GM12864 (cell line): Measurements from ENCODE around the gene LMCD1.

ENCODE experiments used
- DNase-seq: peaks from one replicate; pipeline ENCODE4 v3.0.0-alpha.2; 2011; ENCODE audit warnings: low read depth
- H3K4me3 ChIP-seq: 2 replicates; pipeline ENCODE4 v1.5.1; 2011; ENCODE audit warnings: mild to moderate bottlenecking, low read depth, low read length, control low read depth
- CTCF ChIP-seq: IDR thresholded peaks from 2 replicates; pipeline ENCODE4 v1.5.1; 2011; ENCODE audit warnings: low read depth, mild to moderate bottlenecking, moderate library complexity, low read length, control low read depth, inconsistent platforms; ENCODE audit errors: missing control alignments

Gene LMCD1

GRCh38 chr3:8493744-8494143 lies 7.9 kb upstream of the LMCD1 start:
- TF ChIP-seq CTCF, result no peak
- no peak for DNase-seq
- no peak overlapping the region for H3K4me3 ChIP-seq

GRCh38 chr3:8494327-8494726 lies 7.3 kb upstream of the LMCD1 start:
- no peak for DNase-seq

GRCh38 chr3:8497582-8497981 lies 4.0 kb upstream of the LMCD1 start:
- no peak for TF ChIP-seq CTCF
- no peak for DNase-seq
- no peak overlapping the region for H3K4me3 ChIP-seq

More at GRCh38 chr3:8494327-8494726, 7.3 kb upstream of the LMCD1 start:
- no peak for TF ChIP-seq CTCF
- no peak overlapping the region for H3K4me3 ChIP-seq

- no peak for DNase-seq
- no peak overlapping the region for H3K4me3 ChIP-seq
- no peak for TF ChIP-seq CTCF
Observed at GRCh38 chr3:8499181-8499611, 2.4 kb upstream of the LMCD1 start.

GRCh38 chr3:8500319-8500988 lies 1.2 kb upstream of the LMCD1 start:
- no peak for DNase-seq
- no peak for TF ChIP-seq CTCF
- no peak overlapping the region for H3K4me3 ChIP-seq

- TF ChIP-seq CTCF, result no peak
- peak overlapping the region; percentile 56 for H3K4me3 ChIP-seq
- DNase-seq, result no peak
Observed at GRCh38 chr3:8500989-8501370, 643 bp upstream of the LMCD1 start.

- DNase-seq, result no peak
- H3K4me3 ChIP-seq, result no peak overlapping the region; the same call in 1 of the 2 replicates
Observed at GRCh38 chr3:8503461-8503860, 1.8 kb downstream of the LMCD1 start.

More at GRCh38 chr3:8503461-8503860, 1.8 kb downstream of the LMCD1 start:
- no peak for TF ChIP-seq CTCF
